Liver (tissue), 3 donors: Measurements from ENCODE around the gene KRT6B.

Experiments
- ATF3 ChIP-seq: IDR thresholded peaks from 2 replicates; pipeline ENCODE4 v1.6.1; 2016; ENCODE audit warnings: antibody characterized with exemption
- CTCF ChIP-seq: fragments of 150-350 bp; IDR thresholded peaks from 2 replicates; pipeline ENCODE4 v1.5.1; 2017; ENCODE audit warnings: improper control_type of control experiment, low read depth, low read length; ENCODE audit not compliant: missing input control
- FOXA2 ChIP-seq: IDR thresholded peaks from 2 replicates; pipeline ENCODE4 v1.6.1; 2016; ENCODE audit warnings: antibody characterized with exemption
- REST ChIP-seq: IDR thresholded peaks from 2 replicates; pipeline ENCODE4 v1.6.1; 2016; ENCODE audit warnings: antibody characterized with exemption, mild to moderate bottlenecking
- RXRA ChIP-seq, 2 donors: IDR thresholded peaks; 2 replicates each; pipeline ENCODE4 v1.6.1; 2017 to 2018; ENCODE audit warnings: antibody characterized with exemption in 2 of 2, mild to moderate bottlenecking in 1 of 2
- TAF1 ChIP-seq: conservative IDR thresholded peaks from 2 replicates; pipeline ENCODE4 v1.6.1; 2016; ENCODE audit warnings: antibody characterized with exemption, mild to moderate bottlenecking
- donor health status: healthy.
- donor health status: healthy.

- no peak for TF ChIP-seq CTCF
- TF ChIP-seq REST: no peak
- no peak for TF ChIP-seq RXRA (IDR thresholded peaks at IDR 0.05)
- no peak for TF ChIP-seq ATF3
- TF ChIP-seq TAF1: no peak
- no peak for TF ChIP-seq FOXA2
Observed at GRCh38 chr12:52442600-52443061, 9.3 kb downstream of the KRT6B start.
